GM21360 (cell line): Measurements from ENCODE around the gene TPK1.

Experiments used
- ATAC-seq: cut with Tn5 transposase; IDR thresholded peaks from one replicate; pipeline ENCODE4 v1.9.1; 2021; ENCODE audit warnings: mild to moderate bottlenecking, moderate library complexity; ENCODE audit not compliant: unreplicated experiment

Gene TPK1

DNA sequence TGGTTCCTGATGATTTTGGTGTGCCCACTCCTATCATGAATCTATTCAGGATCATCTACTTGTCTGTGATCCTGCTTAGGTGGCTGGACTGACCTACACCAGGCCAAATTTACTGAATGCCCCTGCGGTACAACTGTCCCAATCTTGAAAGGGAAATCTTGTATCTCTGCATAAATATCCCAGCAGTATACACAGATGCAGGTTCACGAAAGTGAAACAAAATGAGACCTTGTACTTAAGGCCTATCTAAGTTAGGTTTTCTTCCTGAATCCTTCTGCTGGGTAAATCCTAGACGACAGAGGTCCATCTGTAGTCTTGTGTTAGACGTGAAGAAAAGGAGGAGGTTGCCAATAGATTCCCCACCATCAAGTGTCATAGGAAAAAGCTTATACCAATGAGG is 346.9 kb downstream of the TPK1 start:
- no peak for ATAC-seq

- ATAC-seq = no peak
Measured at GRCh38 chr7:144487901-144488300, 348.0 kb downstream of the TPK1 start.

DNA sequence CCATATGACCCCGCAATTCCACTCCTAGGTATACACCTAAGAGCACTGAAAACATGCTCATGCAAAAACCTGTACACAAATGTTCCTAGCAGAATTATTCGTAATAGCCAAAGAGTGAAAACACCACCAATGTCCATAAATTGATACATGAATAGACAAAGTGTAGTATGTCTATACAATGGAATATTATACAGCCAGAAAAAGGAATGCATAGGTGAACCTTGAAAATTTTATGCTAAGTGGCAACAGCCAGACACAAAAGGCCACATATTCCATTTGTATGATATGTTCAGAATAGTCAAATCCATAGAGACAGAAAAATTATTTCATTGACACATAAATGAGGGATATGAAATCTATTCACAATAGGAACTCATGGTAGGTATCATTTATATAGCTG is 351.4 kb downstream of the TPK1 start:
- no peak for ATAC-seq

GRCh38 chr7:144483189-144483588 is 352.7 kb downstream of the TPK1 start:
- no peak for ATAC-seq

GRCh38 chr7:144481833-144482232 is 354.0 kb downstream of the TPK1 start:
- ATAC-seq = no peak

- ATAC-seq = no peak
Measured at GRCh38 chr7:144477348-144477747, 358.5 kb downstream of the TPK1 start.

GRCh38 chr7:144474800-144475615 is 360.8 kb downstream of the TPK1 start:
- ATAC-seq = peak; percentile 38

DNA sequence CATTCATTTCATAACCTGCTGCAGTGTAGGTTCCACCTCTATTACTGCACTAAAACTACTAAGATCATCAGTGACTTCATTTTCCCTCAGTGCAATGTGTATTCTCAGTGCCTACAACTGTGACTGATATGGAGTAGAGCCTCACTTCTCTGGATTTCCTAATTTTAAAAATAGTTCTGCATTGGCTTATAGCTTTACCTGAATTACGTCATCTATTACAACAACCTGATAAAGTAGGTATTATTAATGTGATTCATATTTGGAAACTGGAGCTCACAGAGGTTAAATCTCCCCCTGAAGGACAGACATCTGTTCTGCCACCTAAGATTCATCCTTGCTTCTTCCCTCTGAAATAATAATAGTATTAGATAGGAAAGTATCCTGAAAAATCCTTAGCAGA is 361.5 kb downstream of the TPK1 start:
- ATAC-seq = no peak

GRCh38 chr7:144473908-144474307 is 361.9 kb downstream of the TPK1 start:
- no peak for ATAC-seq

DNA sequence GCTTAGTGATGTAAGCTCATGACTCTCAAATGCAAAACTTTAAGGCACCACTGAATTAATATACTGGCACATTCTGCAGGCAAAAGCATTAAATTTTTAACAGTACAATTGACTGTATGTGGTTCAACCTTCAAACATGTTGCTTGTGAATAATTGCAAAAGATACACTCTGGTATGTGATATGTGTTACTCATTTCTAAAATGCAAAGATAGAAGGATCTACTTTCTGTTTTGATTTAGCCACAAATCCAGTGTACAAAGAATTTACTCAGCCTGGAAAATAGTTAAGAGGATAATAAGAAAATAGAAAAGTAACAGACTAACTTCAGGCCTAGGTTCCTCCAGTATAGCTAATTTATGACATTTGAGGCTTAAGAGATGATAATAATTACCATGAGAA is 365.8 kb downstream of the TPK1 start:
- ATAC-seq = no peak

- no peak for ATAC-seq
Measured at GRCh38 chr7:144468990-144469732, 366.7 kb downstream of the TPK1 start.

- no peak for ATAC-seq
Measured at GRCh38 chr7:144459635-144460034, 376.2 kb downstream of the TPK1 start.

- no peak for ATAC-seq
Measured at GRCh38 chr7:144455040-144455404, 380.8 kb downstream of the TPK1 start.

- no peak for ATAC-seq
Measured at GRCh38 chr7:144454256-144455039, 381.4 kb downstream of the TPK1 start.

- ATAC-seq = peak; percentile 71
Measured at GRCh38 chr7:144452064-144452463, 383.8 kb downstream of the TPK1 start.

GRCh38 chr7:144445590-144445989 is 390.3 kb downstream of the TPK1 start:
- ATAC-seq = no peak

DNA sequence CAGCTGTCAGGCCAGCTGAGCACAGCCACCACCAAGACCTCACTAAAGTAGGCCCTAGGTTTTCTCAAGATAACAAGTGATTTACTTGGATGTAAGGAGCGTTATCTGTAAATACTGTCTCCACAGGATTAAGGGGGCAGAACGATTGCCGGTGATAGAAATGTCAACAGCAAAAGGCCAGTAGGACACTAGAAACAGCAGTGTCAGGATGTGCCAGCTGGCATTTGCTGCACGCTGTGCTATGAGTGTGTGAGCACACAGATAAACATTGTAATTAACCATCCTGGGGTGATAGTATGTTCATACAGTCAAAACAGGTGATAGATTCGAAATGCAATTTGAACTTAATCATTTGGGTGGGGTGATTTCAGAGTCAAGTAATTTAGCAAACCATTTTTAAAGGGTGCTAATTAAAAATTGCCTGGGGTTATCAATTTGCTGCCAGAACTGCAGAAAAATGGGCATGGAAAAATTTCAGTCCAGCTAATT is 396.1 kb downstream of the TPK1 start:
- ATAC-seq = no peak

GRCh38 chr7:144438759-144439158 is 397.1 kb downstream of the TPK1 start:
- no peak for ATAC-seq

GRCh38 chr7:144437370-144438191 is 398.3 kb downstream of the TPK1 start:
- peak; percentile 79 for ATAC-seq

GRCh38 chr7:144436500-144436899 is 399.4 kb downstream of the TPK1 start:
- no peak for ATAC-seq

DNA sequence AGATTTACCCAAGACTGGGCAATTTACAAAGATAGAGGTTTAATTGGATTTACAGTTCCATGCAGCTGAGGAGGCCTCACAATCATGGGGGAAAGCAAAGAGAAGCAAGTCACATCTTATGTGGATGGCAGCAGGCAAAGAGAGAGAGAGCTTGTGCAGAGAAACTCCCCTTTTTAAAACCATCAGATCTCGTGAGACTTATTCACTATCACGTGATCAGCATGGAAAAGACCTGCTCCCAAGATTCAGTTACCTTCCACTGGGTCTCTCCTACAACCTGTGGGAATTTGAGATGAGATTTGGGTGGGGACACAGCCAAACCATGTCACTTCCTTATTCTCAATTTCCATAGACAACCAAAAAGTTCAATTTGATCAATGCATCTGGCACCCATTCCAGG is 407.4 kb downstream of the TPK1 start:
- no peak for ATAC-seq
